T-helper 17 cell (primary cell): ENCODE measurements around the gene SFTA2. TPM values are rescaled to one million over a fixed set of nuclear protein-coding genes. Genes with fewer than 3 reads are reported as not detected.

Source experiments
- ATAC-seq: fragments of 150-1000 bp; cut with Tn5 transposase; 2 replicates; pipeline ENCODE4 v1.10.0; 2021; ENCODE audit warnings: mild to moderate bottlenecking, moderate library complexity
- DNase-seq, 3 donors: peaks; one replicate each; pipeline versions ENCODE4 v3.0.0 to v3.0.0-alpha.2; 2020 to 2021
- H3K9me3 ChIP-seq: one replicate; pipeline ENCODE4 v1.7.0; 2013; ENCODE audit warnings: low read length, mild to moderate bottlenecking; ENCODE audit not compliant: control insufficient read depth, poor library complexity, severe bottlenecking
- H3K27ac Mint-ChIP-seq: one replicate; pipeline ENCODE4 v1.8.0; 2022; ENCODE audit warnings: mild to moderate bottlenecking, moderate library complexity, mixed read lengths
- H3K27me3 Mint-ChIP-seq: one replicate; pipeline ENCODE4 v1.8.0; 2022; ENCODE audit warnings: mixed read lengths
- H3K36me3 Mint-ChIP-seq: one replicate; pipeline ENCODE4 v1.8.0; 2022; ENCODE audit warnings: low read depth, mixed read lengths
- H3K4me1 Mint-ChIP-seq: one replicate; pipeline ENCODE4 v1.8.0; 2022; ENCODE audit warnings: mild to moderate bottlenecking, mixed read lengths
- H3K4me3 Mint-ChIP-seq: one replicate; pipeline ENCODE4 v1.8.0; 2022; ENCODE audit warnings: mild to moderate bottlenecking, moderate library complexity, mixed read lengths
- total RNA-seq, 4 donors: library from RNA in 2 of 4; stranded (reverse) in 2 of 4; gene quantifications; one replicate each; pipeline ENCODE4 v1.2.3 and lab custom pipeline; 2022 to 2026

SFTA2 gene
- total RNA-seq, 2 donors from 2014 or later: not detected

DNA sequence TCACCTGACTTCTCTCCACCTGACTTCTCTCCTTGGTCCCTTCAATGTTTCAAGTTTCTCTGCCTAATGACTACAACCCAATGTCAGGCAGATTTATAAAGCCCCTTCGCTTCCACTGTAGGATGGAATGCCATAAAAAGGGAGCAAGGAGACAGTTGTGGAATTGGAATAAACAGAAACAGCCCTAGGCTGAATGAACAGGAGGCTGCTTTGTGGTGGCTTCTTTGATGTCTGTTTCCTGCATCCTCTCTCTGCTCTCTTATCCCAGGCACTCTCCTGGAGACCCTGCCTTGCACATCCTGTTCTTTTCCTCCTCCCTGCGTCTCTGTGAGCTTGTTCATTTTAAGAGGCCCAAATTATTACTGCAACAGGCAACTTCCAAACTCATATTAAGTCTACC lies 25.7 kb upstream of the SFTA2 start:
- peak overlapping the region; percentile 70 for H3K27ac Mint-ChIP-seq
- no peaks in the 10 kb centered on the region for H3K36me3 Mint-ChIP-seq
- DNase-seq (no peak), ATAC-seq (no peak)
- no peaks in the 10 kb centered on the region for H3K9me3 ChIP-seq
- peaks cover 13% of the 10 kb centered on the region for H3K4me1 Mint-ChIP-seq
- H3K27me3 Mint-ChIP-seq: peaks cover 26% of the 10 kb centered on the region
- no peak overlapping the region for H3K4me3 Mint-ChIP-seq

- H3K36me3 Mint-ChIP-seq: no peaks in the 10 kb centered on the region
- no peaks in the 10 kb centered on the region for H3K9me3 ChIP-seq
- peaks cover 9% of the 10 kb centered on the region for H3K4me1 Mint-ChIP-seq
- peak overlapping the region; percentile 90 for H3K4me3 Mint-ChIP-seq
- ATAC-seq: peak; percentile 82
- H3K27me3 Mint-ChIP-seq: peaks cover 31% of the 10 kb centered on the region
- DNase-seq: peak; percentile 15 to 49 (median 43)
- H3K27ac Mint-ChIP-seq: peak overlapping the region; percentile 34
These were observed 23.5 kb upstream of the SFTA2 start for GRCh38 chr6:30955367-30956042.

DNA sequence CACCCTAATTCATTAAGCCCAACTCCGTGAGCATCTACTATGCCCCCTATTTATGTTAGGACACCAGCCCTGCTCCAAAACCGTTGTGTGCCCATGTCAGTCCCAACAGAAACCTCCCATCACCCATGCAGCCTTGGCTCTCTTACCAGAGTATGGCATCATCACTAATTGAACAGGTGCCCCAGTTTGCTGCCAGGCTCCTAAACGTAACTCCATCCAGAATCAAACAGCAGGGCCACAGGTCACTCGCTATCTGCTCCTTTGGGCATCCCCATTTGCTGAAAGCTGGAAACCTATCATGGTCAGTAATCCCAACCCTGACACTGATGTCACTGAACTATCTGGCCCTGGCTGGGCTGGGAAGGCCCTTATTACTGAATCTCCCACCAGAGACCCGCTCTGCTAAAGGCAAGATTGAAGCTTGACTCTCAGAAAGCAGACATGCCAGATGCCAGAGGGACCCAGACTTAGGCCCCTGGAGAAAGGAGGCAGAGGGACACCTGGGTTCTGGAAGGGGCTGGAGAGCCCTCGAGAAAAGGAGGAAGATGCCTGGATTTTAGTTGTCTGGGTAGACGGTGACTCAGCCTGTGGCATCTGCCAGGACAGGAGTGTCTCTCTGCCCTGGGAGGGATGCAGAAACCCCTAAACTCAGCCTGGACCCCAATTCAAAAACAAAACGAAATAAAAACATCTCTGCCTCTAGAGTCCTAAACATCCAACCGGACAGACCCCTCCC lies 22.8 kb upstream of the SFTA2 start:
- H3K36me3 Mint-ChIP-seq: no peaks in the 10 kb centered on the region
- H3K27ac Mint-ChIP-seq: no peak overlapping the region
- H3K27me3 Mint-ChIP-seq: peaks cover 31% of the 10 kb centered on the region
- DNase-seq (no peak), ATAC-seq (peak; percentile 6)
- H3K4me1 Mint-ChIP-seq: peaks cover 9% of the 10 kb centered on the region
- no peaks in the 10 kb centered on the region for H3K9me3 ChIP-seq
- peak overlapping the region; percentile 90 for H3K4me3 Mint-ChIP-seq

DNA sequence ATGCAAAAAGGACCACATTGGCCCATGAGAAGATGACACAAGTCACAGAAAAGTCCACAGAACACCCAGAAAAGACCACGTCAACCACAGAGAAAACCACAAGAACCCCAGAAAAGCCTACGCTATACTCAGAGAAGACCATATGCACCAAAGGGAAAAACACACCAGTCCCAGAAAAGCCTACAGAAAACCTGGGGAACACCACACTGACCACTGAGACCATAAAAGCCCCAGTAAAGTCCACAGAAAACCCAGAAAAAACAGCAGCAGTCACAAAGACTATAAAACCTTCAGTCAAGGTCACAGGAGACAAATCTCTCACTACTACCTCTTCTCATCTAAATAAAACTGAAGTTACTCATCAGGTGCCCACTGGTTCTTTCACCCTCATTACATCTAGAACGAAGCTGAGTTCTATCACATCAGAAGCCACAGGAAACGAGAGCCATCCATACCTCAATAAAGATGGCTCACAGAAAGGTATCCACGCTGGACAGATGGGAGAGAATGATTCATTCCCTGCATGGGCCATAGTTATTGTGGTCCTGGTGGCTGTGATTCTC lies 20.0 kb upstream of the SFTA2 start:
- ATAC-seq (no peak), DNase-seq (no peak)
- no peaks in the 10 kb centered on the region for H3K9me3 ChIP-seq
- Mint-ChIP-seq H3K27ac (no peak overlapping the region), H3K27me3 (peaks cover 34% of the 10 kb centered on the region), H3K36me3 (no peaks in the 10 kb centered on the region), H3K4me3 (no peak overlapping the region), H3K4me1 (peaks cover 7% of the 10 kb centered on the region)

DNA sequence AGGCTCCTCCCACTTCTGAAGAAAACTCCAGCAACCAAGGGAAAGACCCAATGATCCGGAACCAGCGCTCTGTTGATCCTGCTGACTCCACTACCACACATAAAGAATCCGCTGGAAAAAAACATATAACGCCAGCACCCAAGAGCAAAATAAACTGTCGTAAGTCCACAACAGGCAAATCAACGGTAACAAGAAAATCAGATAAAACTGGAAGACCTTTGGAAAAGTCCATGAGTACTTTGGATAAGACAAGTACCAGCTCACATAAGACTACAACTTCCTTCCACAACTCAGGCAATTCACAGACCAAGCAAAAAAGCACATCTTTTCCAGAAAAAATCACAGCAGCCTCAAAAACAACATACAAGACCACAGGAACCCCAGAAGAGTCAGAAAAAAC lies 16.8 kb upstream of the SFTA2 start:
- Mint-ChIP-seq H3K4me3 (no peak overlapping the region), H3K27me3 (peaks cover 60% of the 10 kb centered on the region), H3K27ac (no peak overlapping the region), H3K4me1 (peaks cover under 1% of the 10 kb centered on the region), H3K36me3 (no peaks in the 10 kb centered on the region)
- DNase-seq (no peak), ATAC-seq (no peak)
- no peaks in the 10 kb centered on the region for H3K9me3 ChIP-seq

DNA sequence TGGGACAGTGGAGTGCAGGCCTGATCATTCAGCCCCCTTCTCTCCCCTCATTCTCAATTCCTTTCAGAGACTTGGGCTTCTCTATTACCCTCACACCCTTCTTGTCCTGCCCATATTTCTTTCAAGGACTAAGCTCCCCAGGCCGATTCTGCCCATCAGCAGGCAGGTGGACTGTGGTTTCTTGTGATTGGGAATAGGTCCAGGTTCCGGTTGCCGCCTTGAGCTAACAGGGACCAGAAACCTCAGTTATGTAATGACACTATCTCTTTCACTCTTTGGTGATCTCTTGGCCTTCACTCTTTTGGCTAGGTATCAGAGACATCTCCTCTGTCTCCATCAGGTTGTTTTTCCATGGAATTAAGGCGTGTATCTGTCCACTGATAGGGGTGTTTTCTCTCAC lies 15.3 kb upstream of the SFTA2 start:
- no peaks in the 10 kb centered on the region for H3K36me3 Mint-ChIP-seq
- H3K4me3 Mint-ChIP-seq: no peak overlapping the region
- ATAC-seq: no peak
- H3K9me3 ChIP-seq: no peaks in the 10 kb centered on the region
- peaks cover 74% of the 10 kb centered on the region for H3K27me3 Mint-ChIP-seq
- H3K4me1 Mint-ChIP-seq: peaks cover 5% of the 10 kb centered on the region
- no peak overlapping the region for H3K27ac Mint-ChIP-seq
- no peak for DNase-seq

GRCh38 chr6:30945281-30945680 lies 13.3 kb upstream of the SFTA2 start:
- H3K27ac Mint-ChIP-seq: no peak overlapping the region
- H3K4me1 Mint-ChIP-seq: peaks cover 5% of the 10 kb centered on the region
- DNase-seq (no peak), ATAC-seq (no peak)
- H3K27me3 Mint-ChIP-seq: peaks cover 85% of the 10 kb centered on the region
- no peak overlapping the region for H3K4me3 Mint-ChIP-seq
- no peaks in the 10 kb centered on the region for H3K36me3 Mint-ChIP-seq
- no peaks in the 10 kb centered on the region for H3K9me3 ChIP-seq

DNA sequence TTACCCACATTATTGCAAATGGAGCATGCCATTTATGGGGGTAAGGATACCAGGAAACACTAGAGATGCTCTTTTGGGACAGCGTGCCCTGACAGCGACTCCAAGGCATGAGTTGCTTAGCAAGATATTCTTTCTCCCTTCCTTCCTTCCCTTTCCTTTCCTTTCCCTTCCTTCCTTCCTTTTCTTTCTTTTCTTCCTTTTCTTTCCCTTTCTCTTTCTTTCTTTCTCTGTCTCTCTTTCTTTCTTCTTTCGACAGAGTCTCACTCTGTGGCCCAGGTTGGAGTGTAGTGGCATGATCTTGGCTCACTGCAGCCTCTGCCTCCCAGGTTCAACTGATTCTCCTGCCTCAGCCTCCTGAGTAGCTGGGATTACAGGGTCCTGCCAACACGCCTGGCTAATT lies 12.1 kb upstream of the SFTA2 start:
- no peaks in the 10 kb centered on the region for H3K9me3 ChIP-seq
- H3K27me3 Mint-ChIP-seq: peaks cover 95% of the 10 kb centered on the region
- peaks cover 5% of the 10 kb centered on the region for H3K4me1 Mint-ChIP-seq
- no peak for DNase-seq
- ATAC-seq: no peak
- no peak overlapping the region for H3K4me3 Mint-ChIP-seq
- no peaks in the 10 kb centered on the region for H3K36me3 Mint-ChIP-seq
- no peak overlapping the region for H3K27ac Mint-ChIP-seq

- Mint-ChIP-seq H3K4me1 (peaks cover 5% of the 10 kb centered on the region), H3K27ac (no peak overlapping the region), H3K36me3 (no peaks in the 10 kb centered on the region), H3K4me3 (no peak overlapping the region), H3K27me3 (peaks cover 95% of the 10 kb centered on the region)
- DNase-seq (no peak), ATAC-seq (no peak)
- no peaks in the 10 kb centered on the region for H3K9me3 ChIP-seq
These were observed 10.5 kb upstream of the SFTA2 start for GRCh38 chr6:30942338-30943060.

DNA sequence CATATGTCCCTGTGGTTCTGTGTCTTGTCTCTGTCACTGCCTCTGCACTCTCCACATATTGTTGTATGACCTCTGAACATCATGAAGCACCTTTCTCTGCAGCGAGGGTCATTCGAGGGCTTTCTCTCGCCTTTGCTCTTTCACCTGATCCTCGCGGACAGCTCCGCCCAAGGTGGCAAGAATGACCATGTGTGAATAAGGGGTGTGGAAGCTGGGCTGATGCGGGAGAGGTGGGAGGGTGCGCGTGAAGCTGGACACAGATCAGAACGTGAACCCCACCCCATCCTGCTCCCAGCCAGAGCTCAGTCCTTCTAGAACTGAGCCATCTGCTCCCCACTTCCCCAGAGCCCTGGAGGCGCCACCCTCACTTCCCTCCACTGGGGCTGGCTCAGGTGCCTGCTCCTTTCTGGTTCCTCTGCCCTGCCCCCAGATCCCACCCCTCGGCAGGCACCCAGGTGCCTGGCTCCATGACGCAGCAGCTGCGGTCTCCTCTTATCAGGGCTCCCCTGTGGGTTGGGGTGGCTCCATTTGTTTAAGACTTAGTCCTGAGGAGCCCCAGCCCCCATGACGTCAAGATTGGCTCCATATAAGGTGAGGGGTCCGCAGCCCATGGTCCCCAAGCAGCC lies 8.5 kb upstream of the SFTA2 start, which contains the start of gene MUCL3:
MUCL3 (plus strand) TSS at position 613 of the 626 bp plus-strand sequence. CDS start 27 bp downstream, outside the sequence.
- no peak for ATAC-seq
- H3K36me3 Mint-ChIP-seq: no peaks in the 10 kb centered on the region
- H3K27me3 Mint-ChIP-seq: peaks cover 84% of the 10 kb centered on the region
- peaks cover 7% of the 10 kb centered on the region for H3K4me1 Mint-ChIP-seq
- no peaks in the 10 kb centered on the region for H3K9me3 ChIP-seq
- H3K4me3 Mint-ChIP-seq: no peak within 1 kb of the TSS
- H3K27ac Mint-ChIP-seq: no peak within 1 kb of the TSS
- DNase-seq: no peak

GRCh38 chr6:30939473-30939872 lies 7.5 kb upstream of the SFTA2 start:
- Mint-ChIP-seq H3K27ac (no peak overlapping the region), H3K36me3 (no peaks in the 10 kb centered on the region), H3K4me1 (peaks cover 10% of the 10 kb centered on the region), H3K4me3 (no peak overlapping the region), H3K27me3 (peaks cover 81% of the 10 kb centered on the region)
- no peaks in the 10 kb centered on the region for H3K9me3 ChIP-seq
- no peak for DNase-seq
- ATAC-seq: no peak

- no peaks in the 10 kb centered on the region for H3K9me3 ChIP-seq
- Mint-ChIP-seq H3K27ac (no peak overlapping the region), H3K27me3 (peaks cover 78% of the 10 kb centered on the region), H3K4me1 (peaks cover 10% of the 10 kb centered on the region), H3K36me3 (no peaks in the 10 kb centered on the region), H3K4me3 (no peak overlapping the region)
- DNase-seq: no peak
- no peak for ATAC-seq
These were observed 6.8 kb upstream of the SFTA2 start for GRCh38 chr6:30938730-30939129.

- ATAC-seq: no peak
- Mint-ChIP-seq H3K27ac (no peak overlapping the region), H3K36me3 (no peaks in the 10 kb centered on the region), H3K4me1 (peaks cover 9% of the 10 kb centered on the region), H3K4me3 (no peak overlapping the region), H3K27me3 (peaks cover 63% of the 10 kb centered on the region)
- no peak for DNase-seq
- H3K9me3 ChIP-seq: no peaks in the 10 kb centered on the region
These were observed 5.3 kb upstream of the SFTA2 start for GRCh38 chr6:30937265-30937664.
